WTC11 (cell line): ENCODE results near the gene HAPLN1. TPM values are rescaled to one million over a fixed set of nuclear protein-coding genes. Genes with fewer than 3 reads are reported as not detected.

Source experiments
- ATAC-seq: fragments of 200-7000 bp; cut with Tn5 transposase; 2 replicates; pipeline ENCODE4 v1.10.0; 2021; ENCODE audit warnings: mild to moderate bottlenecking, moderate library complexity
- CTCF ChIA-PET: fragments of 300-600 bp; sonication (Branson Sonifier 250); formaldehyde crosslinking; loops from one replicate; lab custom pipeline; 2021; ENCODE audit warnings: antibody characterized with exemption; lab: Charles Lee
- POLR2A ChIA-PET: fragments of 350-600 bp; sonication (Branson Sonifier 250); formaldehyde crosslinking; loops from one replicate; lab custom pipeline; 2021; ENCODE audit warnings: antibody characterized with exemption; lab: Charles Lee
- DNase-seq: peaks from one replicate; pipeline ENCODE4 v3.0.0; 2021; ENCODE audit warnings: low spot score
- H3K27ac Mint-ChIP-seq: 2 replicates; pipeline ENCODE4 v1.8.0; 2021; ENCODE audit warnings: mixed read lengths
- H3K27me3 Mint-ChIP-seq: 2 replicates; pipeline ENCODE4 v1.8.0; 2021; ENCODE audit warnings: low read depth, mild to moderate bottlenecking, moderate library complexity, mixed read lengths
- H3K36me3 Mint-ChIP-seq: 2 replicates; pipeline ENCODE4 v1.8.0; 2021; ENCODE audit warnings: mixed read lengths
- H3K4me1 Mint-ChIP-seq: 2 replicates; pipeline ENCODE4 v1.8.0; 2022; ENCODE audit warnings: mixed read lengths
- H3K4me3 Mint-ChIP-seq: 2 replicates; pipeline ENCODE4 v1.8.0; 2021; ENCODE audit warnings: mild to moderate bottlenecking, moderate library complexity, mixed read lengths
- H3K9me3 Mint-ChIP-seq: 2 replicates; pipeline ENCODE4 v1.8.0; 2021; ENCODE audit warnings: mixed read lengths
- EMX1 ChIP-seq: fragments of 250-450 bp; sonication (Bioruptor Pico); IDR thresholded peaks from 2 replicates; pipeline ENCODE4 v1.8.0; 2021; ENCODE audit warnings: mild to moderate bottlenecking
- ETV6 ChIP-seq: sonication (generic); formaldehyde crosslinking; IDR thresholded peaks from 2 replicates; pipeline ENCODE4 v1.8.1; 2022; ENCODE audit warnings: mild to moderate bottlenecking, missing genetic modification reagents
- GRHL2 ChIP-seq: fragments of 250-450 bp; sonication (Bioruptor Pico); IDR thresholded peaks from 2 replicates; pipeline ENCODE4 v1.8.0; 2022; ENCODE audit warnings: mild to moderate bottlenecking, moderate library complexity; ENCODE audit not compliant: insufficient replicate concordance, severe bottlenecking
- MXD4 ChIP-seq: fragments of 250-450 bp; sonication (Bioruptor Pico); IDR thresholded peaks from 2 replicates; pipeline ENCODE4 v1.8.0; 2021; ENCODE audit warnings: mild to moderate bottlenecking, moderate library complexity, borderline replicate concordance
- ZNF263 ChIP-seq: sonication (generic); formaldehyde crosslinking; IDR thresholded peaks from 2 replicates; pipeline ENCODE4 v1.8.1; 2022; ENCODE audit warnings: low read depth, mild to moderate bottlenecking, moderate library complexity, missing genetic modification reagents
- ZNF671 ChIP-seq: fragments of 250-450 bp; sonication (Bioruptor Pico); IDR thresholded peaks from 2 replicates; pipeline ENCODE4 v1.8.0; 2021; ENCODE audit warnings: mild to moderate bottlenecking
- total RNA-seq: library from RNA; stranded (reverse); gene quantifications from 3 replicates; pipeline ENCODE4 v1.2.3, GENCODE V29; 2021
- TF ChIP-seq, protein P1 (sequence below): fragments of 250-450 bp; sonication (Bioruptor Pico); conservative IDR thresholded peaks from 2 replicates; pipeline ENCODE4 v1.9.0; 2021; ENCODE audit warnings: mild to moderate bottlenecking
- TF ChIP-seq, protein P2 (sequence below): sonication (generic); formaldehyde crosslinking; conservative IDR thresholded peaks from 2 replicates; pipeline ENCODE4 v1.8.1; 2022; ENCODE audit warnings: mild to moderate bottlenecking, missing genetic modification reagents
- TF ChIP-seq, protein P3 (sequence below): sonication (generic); formaldehyde crosslinking; IDR thresholded peaks from 2 replicates; pipeline ENCODE4 v1.8.1; 2023; ENCODE audit warnings: mild to moderate bottlenecking, missing genetic modification reagents, moderate library complexity
- TF ChIP-seq, protein P4 (sequence below): sonication (generic); formaldehyde crosslinking; IDR thresholded peaks from 2 replicates; pipeline ENCODE4 v1.8.1; 2023; ENCODE audit warnings: mild to moderate bottlenecking, missing genetic modification reagents, borderline replicate concordance
- TF ChIP-seq, protein P5 (sequence below): sonication (generic); formaldehyde crosslinking; IDR thresholded peaks from 2 replicates; pipeline ENCODE4 v1.8.1; 2022; ENCODE audit warnings: low read depth, missing genetic modification reagents, borderline replicate concordance
- TF ChIP-seq, protein P6 (sequence below): fragments of 250-450 bp; sonication (Bioruptor Pico); IDR thresholded peaks from 2 replicates; pipeline ENCODE4 v1.9.0; 2021; ENCODE audit warnings: mild to moderate bottlenecking

Gene HAPLN1
- total RNA-seq, 1 experiment from 2014 or later, result 9.4 TPM

DNA sequence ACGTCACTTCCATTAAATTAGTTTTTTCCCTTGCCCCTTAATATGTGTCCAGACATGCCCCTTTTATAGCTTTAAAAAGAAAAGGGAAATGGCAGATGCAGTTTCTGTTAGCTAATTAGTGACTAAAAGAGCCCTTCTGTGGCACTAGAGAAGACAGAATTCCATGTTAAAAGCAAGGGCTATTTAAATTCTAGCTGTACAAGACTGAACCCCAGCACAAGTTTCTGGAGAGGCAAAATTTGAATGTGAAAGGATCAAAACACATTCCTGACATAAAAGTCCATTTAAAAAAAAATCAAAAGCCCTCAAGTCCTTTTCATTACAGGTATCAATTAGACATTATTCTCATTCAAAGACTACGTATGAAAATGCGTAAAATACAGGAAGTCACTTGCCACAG, 78.7 kb downstream of the HAPLN1 start:
- TF ChIP-seq ZNF263 (CRISPR knock-in tag) (no peak), EMX1 (no peak), MXD4 (CRISPR knock-in tag) (no peak)
- TF ChIP-seq, protein P1, sequence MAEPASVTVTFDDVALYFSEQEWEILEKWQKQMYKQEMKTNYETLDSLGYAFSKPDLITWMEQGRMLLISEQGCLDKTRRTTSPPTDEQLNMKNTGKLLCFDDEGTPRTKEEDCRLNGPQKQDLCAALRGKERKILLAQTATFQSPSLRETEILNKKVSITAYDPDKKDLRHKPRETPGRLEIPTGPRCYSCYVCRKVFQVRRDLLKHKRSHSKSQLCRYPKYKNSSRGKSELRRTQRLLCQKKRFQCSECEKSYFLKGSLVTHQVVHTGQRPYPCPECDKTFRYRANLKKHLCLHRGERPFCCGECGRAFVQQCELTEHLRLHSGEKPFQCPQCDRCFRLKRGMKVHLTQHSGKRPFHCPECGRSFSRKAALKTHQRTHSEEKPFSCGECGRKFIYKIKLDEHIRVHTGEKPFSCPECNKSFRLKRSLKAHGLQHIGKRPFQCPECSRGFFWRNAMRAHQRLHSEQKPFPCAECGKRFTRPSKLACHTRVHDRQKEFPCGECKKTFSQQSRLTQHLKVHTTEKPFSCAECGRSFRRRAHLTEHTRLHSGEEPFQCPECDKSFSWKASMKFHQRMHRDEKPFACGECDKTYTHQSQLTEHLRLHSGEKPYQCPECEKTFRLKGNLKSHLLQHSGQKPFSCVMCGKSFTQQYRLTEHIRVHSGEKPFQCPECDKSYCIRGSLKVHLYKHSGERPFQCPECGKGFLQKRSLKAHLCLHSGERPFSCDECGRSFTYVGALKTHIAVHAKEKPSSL, result no peak
- TF ChIP-seq, protein P2, sequence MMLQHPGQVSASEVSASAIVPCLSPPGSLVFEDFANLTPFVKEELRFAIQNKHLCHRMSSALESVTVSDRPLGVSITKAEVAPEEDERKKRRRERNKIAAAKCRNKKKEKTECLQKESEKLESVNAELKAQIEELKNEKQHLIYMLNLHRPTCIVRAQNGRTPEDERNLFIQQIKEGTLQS (CRISPR knock-in tag), result no peak
- TF ChIP-seq, protein P3, sequence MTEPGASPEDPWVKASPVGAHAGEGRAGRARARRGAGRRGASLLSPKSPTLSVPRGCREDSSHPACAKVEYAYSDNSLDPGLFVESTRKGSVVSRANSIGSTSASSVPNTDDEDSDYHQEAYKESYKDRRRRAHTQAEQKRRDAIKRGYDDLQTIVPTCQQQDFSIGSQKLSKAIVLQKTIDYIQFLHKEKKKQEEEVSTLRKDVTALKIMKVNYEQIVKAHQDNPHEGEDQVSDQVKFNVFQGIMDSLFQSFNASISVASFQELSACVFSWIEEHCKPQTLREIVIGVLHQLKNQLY, result no peak
- DNase-seq (no peak), ATAC-seq (no peak)
- Mint-ChIP-seq H3K4me3 (no peak overlapping the region), H3K27ac (no peak overlapping the region), H3K9me3 (no peaks in the 10 kb centered on the region), H3K27me3 (no peaks in the 10 kb centered on the region), H3K4me1 (peaks cover 15% of the 10 kb centered on the region), H3K36me3 (no peaks in the 10 kb centered on the region)
- POLR2A ChIA-PET, result no interaction called here
- CTCF ChIA-PET, result no interaction called here

DNA sequence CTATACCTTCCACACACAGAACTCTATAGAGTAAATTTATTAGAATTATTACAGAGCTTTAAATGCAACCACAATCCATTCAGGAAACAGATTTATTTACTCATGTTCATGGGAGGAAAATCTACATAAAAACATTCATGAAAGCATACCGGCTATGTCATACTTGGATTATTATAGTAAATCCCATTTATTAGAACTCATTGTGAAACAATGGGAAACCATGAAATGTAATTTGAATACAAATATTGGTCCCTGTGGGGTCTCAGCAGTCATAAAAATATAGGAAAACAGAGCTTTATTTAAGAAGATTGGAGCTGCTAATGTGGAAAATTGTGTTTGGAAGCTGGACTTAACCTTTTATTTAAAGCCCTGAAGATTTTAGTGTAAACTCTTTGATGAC, 80.7 kb downstream of the HAPLN1 start:
- Mint-ChIP-seq H3K9me3 (no peaks in the 10 kb centered on the region), H3K36me3 (no peaks in the 10 kb centered on the region), H3K27me3 (no peaks in the 10 kb centered on the region), H3K4me3 (no peak overlapping the region), H3K4me1 (peaks cover 15% of the 10 kb centered on the region), H3K27ac (no peak overlapping the region)
- POLR2A ChIA-PET, result no interaction called here
- CTCF ChIA-PET, result interaction anchor here (0.8 to 1.5 kb wide), 2 partner anchors 15 to 32 kb away, joined by 3 read pairs; no protein-coding TSS in a partner anchor
- ATAC-seq, result no peak
- no peak for DNase-seq
- no peak for TF ChIP-seq ETV6 (CRISPR knock-in tag)
- TF ChIP-seq ZNF671 (CRISPR knock-in tag), result no peak
- TF ChIP-seq GRHL2 (CRISPR knock-in tag), result no peak
- TF ChIP-seq, protein P4, sequence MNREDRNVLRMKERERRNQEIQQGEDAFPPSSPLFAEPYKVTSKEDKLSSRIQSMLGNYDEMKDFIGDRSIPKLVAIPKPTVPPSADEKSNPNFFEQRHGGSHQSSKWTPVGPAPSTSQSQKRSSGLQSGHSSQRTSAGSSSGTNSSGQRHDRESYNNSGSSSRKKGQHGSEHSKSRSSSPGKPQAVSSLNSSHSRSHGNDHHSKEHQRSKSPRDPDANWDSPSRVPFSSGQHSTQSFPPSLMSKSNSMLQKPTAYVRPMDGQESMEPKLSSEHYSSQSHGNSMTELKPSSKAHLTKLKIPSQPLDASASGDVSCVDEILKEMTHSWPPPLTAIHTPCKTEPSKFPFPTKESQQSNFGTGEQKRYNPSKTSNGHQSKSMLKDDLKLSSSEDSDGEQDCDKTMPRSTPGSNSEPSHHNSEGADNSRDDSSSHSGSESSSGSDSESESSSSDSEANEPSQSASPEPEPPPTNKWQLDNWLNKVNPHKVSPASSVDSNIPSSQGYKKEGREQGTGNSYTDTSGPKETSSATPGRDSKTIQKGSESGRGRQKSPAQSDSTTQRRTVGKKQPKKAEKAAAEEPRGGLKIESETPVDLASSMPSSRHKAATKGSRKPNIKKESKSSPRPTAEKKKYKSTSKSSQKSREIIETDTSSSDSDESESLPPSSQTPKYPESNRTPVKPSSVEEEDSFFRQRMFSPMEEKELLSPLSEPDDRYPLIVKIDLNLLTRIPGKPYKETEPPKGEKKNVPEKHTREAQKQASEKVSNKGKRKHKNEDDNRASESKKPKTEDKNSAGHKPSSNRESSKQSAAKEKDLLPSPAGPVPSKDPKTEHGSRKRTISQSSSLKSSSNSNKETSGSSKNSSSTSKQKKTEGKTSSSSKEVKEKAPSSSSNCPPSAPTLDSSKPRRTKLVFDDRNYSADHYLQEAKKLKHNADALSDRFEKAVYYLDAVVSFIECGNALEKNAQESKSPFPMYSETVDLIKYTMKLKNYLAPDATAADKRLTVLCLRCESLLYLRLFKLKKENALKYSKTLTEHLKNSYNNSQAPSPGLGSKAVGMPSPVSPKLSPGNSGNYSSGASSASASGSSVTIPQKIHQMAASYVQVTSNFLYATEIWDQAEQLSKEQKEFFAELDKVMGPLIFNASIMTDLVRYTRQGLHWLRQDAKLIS (CRISPR knock-in tag), result no peak

DNA sequence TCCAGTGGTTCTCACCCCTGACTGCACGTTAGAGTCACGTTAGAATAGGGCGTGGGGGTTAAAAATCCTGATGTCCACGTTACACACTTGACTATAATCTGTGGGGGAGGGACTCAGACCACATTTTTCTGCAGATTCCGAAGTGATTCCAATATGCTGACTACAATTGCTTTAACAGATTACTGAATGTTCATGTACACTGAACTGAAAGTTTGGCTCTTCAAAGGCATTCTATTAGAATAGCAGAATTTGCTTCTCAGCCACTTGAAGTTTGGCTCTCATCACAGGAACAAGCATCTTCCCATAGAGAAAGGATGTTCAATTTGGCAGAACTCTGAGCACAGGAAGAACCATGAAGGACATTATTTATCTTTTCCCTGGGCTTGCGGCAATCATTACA, 84.5 kb downstream of the HAPLN1 start:
- no peak overlapping the region for H3K4me3 Mint-ChIP-seq
- ChIA-PET CTCF (no interaction called here), POLR2A (no interaction called here)
- TF ChIP-seq, protein P5, sequence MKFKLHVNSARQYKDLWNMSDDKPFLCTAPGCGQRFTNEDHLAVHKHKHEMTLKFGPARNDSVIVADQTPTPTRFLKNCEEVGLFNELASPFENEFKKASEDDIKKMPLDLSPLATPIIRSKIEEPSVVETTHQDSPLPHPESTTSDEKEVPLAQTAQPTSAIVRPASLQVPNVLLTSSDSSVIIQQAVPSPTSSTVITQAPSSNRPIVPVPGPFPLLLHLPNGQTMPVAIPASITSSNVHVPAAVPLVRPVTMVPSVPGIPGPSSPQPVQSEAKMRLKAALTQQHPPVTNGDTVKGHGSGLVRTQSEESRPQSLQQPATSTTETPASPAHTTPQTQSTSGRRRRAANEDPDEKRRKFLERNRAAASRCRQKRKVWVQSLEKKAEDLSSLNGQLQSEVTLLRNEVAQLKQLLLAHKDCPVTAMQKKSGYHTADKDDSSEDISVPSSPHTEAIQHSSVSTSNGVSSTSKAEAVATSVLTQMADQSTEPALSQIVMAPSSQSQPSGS, result no peak
- TF ChIP-seq, protein P6, sequence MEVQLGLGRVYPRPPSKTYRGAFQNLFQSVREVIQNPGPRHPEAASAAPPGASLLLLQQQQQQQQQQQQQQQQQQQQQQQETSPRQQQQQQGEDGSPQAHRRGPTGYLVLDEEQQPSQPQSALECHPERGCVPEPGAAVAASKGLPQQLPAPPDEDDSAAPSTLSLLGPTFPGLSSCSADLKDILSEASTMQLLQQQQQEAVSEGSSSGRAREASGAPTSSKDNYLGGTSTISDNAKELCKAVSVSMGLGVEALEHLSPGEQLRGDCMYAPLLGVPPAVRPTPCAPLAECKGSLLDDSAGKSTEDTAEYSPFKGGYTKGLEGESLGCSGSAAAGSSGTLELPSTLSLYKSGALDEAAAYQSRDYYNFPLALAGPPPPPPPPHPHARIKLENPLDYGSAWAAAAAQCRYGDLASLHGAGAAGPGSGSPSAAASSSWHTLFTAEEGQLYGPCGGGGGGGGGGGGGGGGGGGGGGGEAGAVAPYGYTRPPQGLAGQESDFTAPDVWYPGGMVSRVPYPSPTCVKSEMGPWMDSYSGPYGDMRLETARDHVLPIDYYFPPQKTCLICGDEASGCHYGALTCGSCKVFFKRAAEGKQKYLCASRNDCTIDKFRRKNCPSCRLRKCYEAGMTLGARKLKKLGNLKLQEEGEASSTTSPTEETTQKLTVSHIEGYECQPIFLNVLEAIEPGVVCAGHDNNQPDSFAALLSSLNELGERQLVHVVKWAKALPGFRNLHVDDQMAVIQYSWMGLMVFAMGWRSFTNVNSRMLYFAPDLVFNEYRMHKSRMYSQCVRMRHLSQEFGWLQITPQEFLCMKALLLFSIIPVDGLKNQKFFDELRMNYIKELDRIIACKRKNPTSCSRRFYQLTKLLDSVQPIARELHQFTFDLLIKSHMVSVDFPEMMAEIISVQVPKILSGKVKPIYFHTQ (CRISPR knock-in tag), result no peak
- H3K9me3 Mint-ChIP-seq, result no peaks in the 10 kb centered on the region
- DNase-seq (no peak), ATAC-seq (no peak)
- no peaks in the 10 kb centered on the region for H3K36me3 Mint-ChIP-seq
- no peaks in the 10 kb centered on the region for H3K4me1 Mint-ChIP-seq
- H3K27ac Mint-ChIP-seq, result no peak overlapping the region
- no peaks in the 10 kb centered on the region for H3K27me3 Mint-ChIP-seq
